ENCODE measurements around the gene AUTS2. TPM values are rescaled to one million over a fixed set of nuclear protein-coding genes. Genes with fewer than 3 reads are reported as not detected.

Gene AUTS2
- total RNA-seq, 2 experiments from 2014 or later, result 15.2 to 16.3 TPM

DNA sequence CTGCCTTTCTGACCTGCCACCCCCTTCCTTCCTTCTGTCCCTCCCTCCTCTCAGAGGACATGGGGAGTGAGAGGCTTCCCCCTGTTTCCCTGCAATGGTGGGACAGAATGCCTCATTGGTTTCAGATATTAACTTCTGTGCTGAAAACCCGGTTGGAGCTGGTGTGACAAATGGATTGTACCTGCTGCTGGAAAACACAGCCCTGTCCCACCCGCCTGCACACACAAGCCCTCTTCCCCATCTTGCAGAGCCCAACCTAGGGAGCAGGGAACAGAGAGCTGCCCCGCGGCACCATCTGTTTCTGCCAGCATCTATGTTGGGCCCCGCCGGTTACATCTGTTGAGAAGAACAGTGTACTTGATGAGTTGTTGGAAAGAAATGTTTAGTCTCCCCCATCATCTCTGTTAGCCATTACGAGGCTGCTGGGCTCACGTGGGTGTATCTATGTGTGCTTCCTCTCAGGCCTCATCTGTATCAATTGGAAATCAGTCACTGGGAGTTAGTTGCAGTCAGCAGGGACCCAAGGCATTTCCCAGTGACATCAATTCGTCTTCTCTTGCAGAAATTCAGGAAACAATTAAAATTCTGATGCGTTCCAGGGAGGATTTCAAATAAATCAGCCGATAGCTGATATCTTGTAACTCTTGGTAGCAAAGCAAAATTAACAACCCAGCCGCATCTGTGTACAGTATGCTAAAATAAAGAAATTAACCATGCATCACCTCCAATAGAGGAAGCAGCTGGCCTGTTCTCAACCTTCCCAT is 808.1 kb downstream of the AUTS2 start:
- H3K27ac Mint-ChIP-seq, result no peak overlapping the region
- no peaks in the 10 kb centered on the region for H3K36me3 Mint-ChIP-seq (ENCODE audit: low read depth)
- DNase-seq (no peak), ATAC-seq (no peak)
- no peaks in the 10 kb centered on the region for H3K9me3 Mint-ChIP-seq (ENCODE audit: insufficient read depth)
- ChIA-PET CTCF (interaction anchor here (1.3 kb wide), 1 partner anchor 292 kb away, joined by 3 read pairs; no protein-coding TSS in a partner anchor), POLR2A (no interaction called here)
- no peaks in the 10 kb centered on the region for H3K4me1 Mint-ChIP-seq (ENCODE audit: low read depth)
- no peak overlapping the region for H3K4me3 Mint-ChIP-seq
- peaks cover 2% of the 10 kb centered on the region for H3K27me3 Mint-ChIP-seq (ENCODE audit: low read depth)

DNA sequence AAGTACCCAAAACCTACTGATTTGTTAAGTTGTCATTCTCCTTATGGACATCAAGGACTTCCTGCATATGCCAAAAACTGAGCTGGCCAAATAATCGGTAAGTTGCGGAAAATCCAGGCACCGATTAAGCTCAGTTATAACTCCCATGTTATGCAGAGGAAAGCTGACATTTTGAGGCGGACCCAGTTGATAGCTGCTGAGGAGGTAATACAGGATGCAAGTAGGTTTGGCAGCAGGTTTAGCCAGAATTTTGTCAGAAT is 808.6 kb downstream of the AUTS2 start:
- CTCF ChIA-PET, result no interaction called here
- POLR2A ChIA-PET, result no interaction called here
- no peak overlapping the region for H3K4me3 Mint-ChIP-seq

DNA sequence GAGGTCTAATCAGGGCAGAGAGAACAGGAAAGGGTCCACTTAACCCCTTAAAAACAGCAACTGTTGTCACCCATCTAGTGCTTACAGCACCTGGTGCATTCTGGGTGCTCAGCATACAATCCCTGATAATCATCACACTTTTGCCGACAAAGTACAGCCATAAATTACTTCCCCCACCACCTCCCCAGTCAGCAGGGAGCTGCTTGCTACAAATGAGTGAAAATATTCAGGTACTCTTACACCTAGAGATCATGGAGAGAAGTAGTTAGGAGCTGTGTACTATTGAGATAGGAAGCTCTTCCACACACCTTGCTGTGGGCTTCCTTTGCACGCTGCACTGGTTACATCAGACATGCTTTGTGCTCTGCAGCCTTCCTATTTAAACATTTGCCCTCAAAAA is 810.2 kb downstream of the AUTS2 start:
- ATAC-seq (no peak), DNase-seq (no peak)
- Mint-ChIP-seq H3K4me1 (ENCODE audit: low read depth) (no peaks in the 10 kb centered on the region), H3K36me3 (ENCODE audit: low read depth) (no peaks in the 10 kb centered on the region), H3K27me3 (ENCODE audit: low read depth) (peaks cover 2% of the 10 kb centered on the region), H3K9me3 (ENCODE audit: insufficient read depth) (no peaks in the 10 kb centered on the region), H3K27ac (no peak overlapping the region), H3K4me3 (no peak overlapping the region)
- CTCF ChIA-PET, result no interaction called here
- POLR2A ChIA-PET, result no interaction called here

More for the DNA sequence above, 808.6 kb downstream of the AUTS2 start:
- ATAC-seq, result no peak
- no peak overlapping the region for H3K27ac Mint-ChIP-seq
- H3K4me1 Mint-ChIP-seq (ENCODE audit: low read depth), result no peaks in the 10 kb centered on the region
- no peaks in the 10 kb centered on the region for H3K9me3 Mint-ChIP-seq (ENCODE audit: insufficient read depth)
- no peak for DNase-seq
- H3K27me3 Mint-ChIP-seq (ENCODE audit: low read depth), result peaks cover 2% of the 10 kb centered on the region
- no peaks in the 10 kb centered on the region for H3K36me3 Mint-ChIP-seq (ENCODE audit: low read depth)

DNA sequence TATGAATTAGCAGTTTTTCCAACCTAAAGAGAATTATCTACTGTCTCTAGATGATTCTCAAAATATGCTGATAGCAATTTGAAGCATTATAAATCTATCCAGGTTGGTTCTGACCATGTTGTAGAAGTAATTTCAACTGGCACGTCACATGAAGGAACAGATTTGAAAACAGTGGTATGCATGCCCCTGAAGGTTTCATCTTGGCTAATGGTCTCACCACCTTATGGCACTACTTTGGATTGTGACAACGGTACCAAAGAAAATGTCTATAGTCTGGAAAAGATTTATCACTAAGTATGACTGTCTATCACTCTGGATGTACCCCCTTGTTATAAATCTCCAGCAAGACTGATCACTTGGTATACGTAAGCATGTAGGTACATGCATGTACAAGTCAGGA is 810.6 kb downstream of the AUTS2 start:
- H3K4me1 Mint-ChIP-seq (ENCODE audit: low read depth), result no peaks in the 10 kb centered on the region
- POLR2A ChIA-PET, result no interaction called here
- H3K4me3 Mint-ChIP-seq, result no peak overlapping the region
- ATAC-seq, result no peak
- H3K9me3 Mint-ChIP-seq (ENCODE audit: insufficient read depth), result no peaks in the 10 kb centered on the region
- CTCF ChIA-PET, result no interaction called here
- DNase-seq, result no peak
- no peaks in the 10 kb centered on the region for H3K27me3 Mint-ChIP-seq (ENCODE audit: low read depth)
- H3K36me3 Mint-ChIP-seq (ENCODE audit: low read depth), result no peaks in the 10 kb centered on the region
- no peak overlapping the region for H3K27ac Mint-ChIP-seq

DNA sequence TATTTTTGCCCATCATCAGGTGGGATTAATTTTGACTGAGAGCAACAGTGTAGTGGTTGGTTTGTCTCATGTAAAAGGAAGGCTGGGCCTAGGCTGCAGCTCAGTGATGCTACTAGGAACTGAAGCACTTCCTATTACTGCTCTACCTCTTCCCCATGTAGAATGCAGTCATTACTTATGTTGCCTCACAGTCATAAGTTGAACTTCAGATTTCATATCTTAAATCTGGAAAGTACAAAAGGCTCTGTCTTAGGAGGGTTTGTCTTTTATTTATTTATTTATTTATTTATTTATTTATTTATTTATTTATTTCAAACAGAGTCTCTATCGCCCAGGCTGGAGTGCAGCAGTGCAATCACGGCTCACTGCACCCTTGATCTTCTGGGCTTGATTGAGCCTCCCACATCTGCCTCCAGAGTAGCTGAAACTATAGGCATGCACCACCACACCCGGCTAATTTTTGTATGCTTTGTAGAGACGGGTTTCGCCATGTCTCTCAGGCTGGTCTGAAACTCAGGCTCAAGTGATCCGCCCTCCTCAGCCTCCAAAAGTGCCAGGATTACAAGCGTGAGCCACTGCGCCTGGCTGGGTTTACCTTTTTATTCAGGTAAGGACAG is 812.0 kb downstream of the AUTS2 start:
- H3K27me3 Mint-ChIP-seq (ENCODE audit: low read depth), result no peaks in the 10 kb centered on the region
- H3K4me3 Mint-ChIP-seq, result no peak overlapping the region
- no peaks in the 10 kb centered on the region for H3K4me1 Mint-ChIP-seq (ENCODE audit: low read depth)
- no peaks in the 10 kb centered on the region for H3K36me3 Mint-ChIP-seq (ENCODE audit: low read depth)
- POLR2A ChIA-PET, result no interaction called here
- H3K9me3 Mint-ChIP-seq (ENCODE audit: insufficient read depth), result no peaks in the 10 kb centered on the region
- ATAC-seq (no peak), DNase-seq (no peak)
- no peak overlapping the region for H3K27ac Mint-ChIP-seq
- CTCF ChIA-PET, result no interaction called here

DNA sequence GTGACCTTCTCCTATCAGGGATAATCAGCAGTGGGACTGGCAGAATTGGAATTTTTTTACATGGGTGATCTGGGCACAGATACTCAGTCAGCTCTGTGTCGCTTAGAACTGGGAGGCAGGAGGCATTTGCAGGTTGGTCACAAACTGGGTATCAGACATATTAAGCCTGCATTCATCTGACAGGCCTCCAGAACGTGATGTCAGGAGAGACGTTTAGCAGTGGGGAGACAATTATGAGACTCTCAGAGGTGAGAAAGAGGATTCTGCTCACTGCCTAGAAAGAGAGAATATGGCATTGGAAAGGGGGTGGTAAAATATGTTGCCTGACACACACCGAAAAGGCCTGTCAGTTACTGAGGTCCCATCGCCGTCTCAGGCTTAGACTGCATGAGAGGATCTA is 816.1 kb downstream of the AUTS2 start:
- DNase-seq (no peak), ATAC-seq (no peak)
- no peak overlapping the region for H3K27ac Mint-ChIP-seq
- H3K9me3 Mint-ChIP-seq (ENCODE audit: insufficient read depth), result no peaks in the 10 kb centered on the region
- no peaks in the 10 kb centered on the region for H3K36me3 Mint-ChIP-seq (ENCODE audit: low read depth)
- no peaks in the 10 kb centered on the region for H3K4me1 Mint-ChIP-seq (ENCODE audit: low read depth)
- ChIA-PET POLR2A (no interaction called here), CTCF (no interaction called here)
- H3K27me3 Mint-ChIP-seq (ENCODE audit: low read depth), result no peaks in the 10 kb centered on the region
- H3K4me3 Mint-ChIP-seq, result no peak overlapping the region

DNA sequence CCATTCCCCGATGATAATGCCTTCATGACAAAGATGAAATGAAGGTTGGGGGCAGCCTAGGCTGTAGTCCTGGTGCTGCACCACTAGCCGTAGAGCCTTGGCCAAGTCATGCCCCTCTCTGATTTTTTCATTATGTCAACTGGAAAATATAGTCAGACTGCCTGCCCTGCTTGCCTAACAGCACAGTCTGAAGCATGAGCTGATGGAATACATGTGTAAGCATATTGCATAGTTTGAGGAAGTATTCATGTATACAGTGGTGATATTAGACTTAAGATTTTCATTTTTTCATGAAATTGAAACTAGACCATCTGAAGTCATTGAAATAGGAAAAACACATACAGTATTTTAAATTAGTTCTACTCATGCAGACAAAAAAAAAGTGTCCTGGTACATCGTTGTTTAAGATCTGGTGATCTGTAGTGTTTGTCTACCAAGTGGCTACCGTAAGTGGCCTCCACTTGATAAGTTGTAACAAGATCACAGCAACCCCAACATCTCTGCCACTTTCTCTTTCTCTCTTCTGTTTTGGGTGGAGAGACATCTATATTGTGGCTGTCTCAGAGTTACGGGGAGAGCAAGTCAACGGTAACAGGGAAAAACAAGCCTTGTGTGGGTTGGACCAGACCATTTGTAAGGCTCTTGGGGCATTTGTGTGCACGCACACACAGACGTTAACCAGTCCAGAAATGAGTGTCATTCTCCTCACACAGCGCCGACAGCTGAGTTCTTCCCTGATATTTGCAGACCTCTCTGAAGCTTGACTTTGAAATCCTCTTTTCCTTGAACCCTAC is 817.1 kb downstream of the AUTS2 start:
- H3K27ac Mint-ChIP-seq, result no peak overlapping the region
- H3K27me3 Mint-ChIP-seq (ENCODE audit: low read depth), result no peaks in the 10 kb centered on the region
- ATAC-seq (no peak), DNase-seq (no peak)
- ChIA-PET POLR2A (no interaction called here), CTCF (no interaction called here)
- H3K4me1 Mint-ChIP-seq (ENCODE audit: low read depth), result no peaks in the 10 kb centered on the region
- H3K4me3 Mint-ChIP-seq, result no peak overlapping the region
- H3K36me3 Mint-ChIP-seq (ENCODE audit: low read depth), result no peaks in the 10 kb centered on the region
- H3K9me3 Mint-ChIP-seq (ENCODE audit: insufficient read depth), result no peaks in the 10 kb centered on the region

DNA sequence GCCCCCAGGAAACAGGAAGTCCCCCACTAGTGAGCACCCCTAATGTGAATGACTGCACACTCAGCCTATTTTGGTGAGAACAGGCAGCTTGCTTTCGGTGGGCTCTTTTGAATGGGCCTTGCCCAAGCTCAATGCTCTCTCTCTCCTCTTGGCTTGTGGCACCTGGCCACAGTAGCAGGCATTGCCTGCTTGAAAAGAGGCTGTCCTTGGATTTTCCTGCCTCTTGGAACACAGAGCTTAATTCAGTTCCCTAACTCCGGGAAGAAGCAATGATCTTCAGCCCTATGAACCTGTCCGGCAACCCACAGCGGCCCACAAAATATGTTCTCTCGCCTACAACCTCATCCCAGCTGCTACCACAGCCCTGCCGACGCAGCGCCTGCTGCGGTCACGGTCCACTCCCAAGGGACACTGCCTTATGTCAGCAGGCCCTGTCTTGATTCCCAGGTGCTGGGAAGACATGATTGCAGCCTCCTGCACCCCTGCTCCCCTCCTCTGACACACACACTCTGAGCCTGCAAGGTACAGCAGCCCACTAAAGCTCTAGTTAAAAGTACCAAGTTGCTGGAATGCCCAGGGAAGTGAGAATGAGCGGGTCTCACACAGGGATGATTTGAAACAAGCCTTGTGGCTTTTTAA is 818.2 kb downstream of the AUTS2 start:
- Mint-ChIP-seq H3K27me3 (ENCODE audit: low read depth) (no peaks in the 10 kb centered on the region), H3K36me3 (ENCODE audit: low read depth) (no peaks in the 10 kb centered on the region), H3K27ac (no peak overlapping the region), H3K4me1 (ENCODE audit: low read depth) (no peaks in the 10 kb centered on the region), H3K4me3 (no peak overlapping the region), H3K9me3 (ENCODE audit: insufficient read depth) (no peaks in the 10 kb centered on the region)
- ChIA-PET CTCF (no interaction called here), POLR2A (no interaction called here)
- no peak for DNase-seq
- ATAC-seq, result no peak

DNA sequence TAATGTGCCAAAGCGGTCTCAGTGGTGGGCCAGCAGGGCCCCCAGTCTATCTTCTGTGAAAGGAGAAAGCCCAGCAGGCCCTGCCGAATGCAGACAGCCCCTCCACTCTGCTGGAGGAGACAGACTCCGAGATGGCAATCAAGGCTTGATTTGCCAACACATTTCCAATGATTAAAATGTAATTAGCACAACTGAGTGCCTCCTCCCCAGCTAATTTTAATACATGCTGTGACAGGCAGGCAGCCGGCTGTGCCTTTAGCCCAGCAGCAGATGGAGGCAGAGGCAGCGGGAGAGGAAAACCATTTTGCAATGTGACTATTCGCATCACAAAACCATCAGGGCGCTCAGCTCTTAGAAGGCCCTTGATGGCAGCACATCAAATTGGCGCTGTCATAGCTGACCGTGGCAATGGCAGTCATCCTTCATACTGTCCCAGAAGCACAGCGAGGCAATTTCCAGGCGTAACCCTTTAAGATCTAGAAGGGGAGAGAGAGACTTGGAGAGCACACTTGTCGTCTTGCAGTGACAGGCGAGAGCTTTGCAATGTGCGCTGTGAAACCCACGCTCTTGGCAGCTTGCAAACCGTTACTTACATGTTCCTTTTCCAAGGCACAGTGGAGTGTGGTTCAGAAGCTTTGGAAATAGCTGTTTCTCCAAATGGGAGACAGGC is 818.8 kb downstream of the AUTS2 start:
- H3K9me3 Mint-ChIP-seq (ENCODE audit: insufficient read depth), result no peaks in the 10 kb centered on the region
- ChIA-PET POLR2A (no interaction called here), CTCF (no interaction called here)
- no peak overlapping the region for H3K4me3 Mint-ChIP-seq
- DNase-seq, result no peak
- no peak overlapping the region for H3K27ac Mint-ChIP-seq
- no peaks in the 10 kb centered on the region for H3K36me3 Mint-ChIP-seq (ENCODE audit: low read depth)
- no peak for ATAC-seq
- H3K27me3 Mint-ChIP-seq (ENCODE audit: low read depth), result no peaks in the 10 kb centered on the region
- H3K4me1 Mint-ChIP-seq (ENCODE audit: low read depth), result no peaks in the 10 kb centered on the region

DNA sequence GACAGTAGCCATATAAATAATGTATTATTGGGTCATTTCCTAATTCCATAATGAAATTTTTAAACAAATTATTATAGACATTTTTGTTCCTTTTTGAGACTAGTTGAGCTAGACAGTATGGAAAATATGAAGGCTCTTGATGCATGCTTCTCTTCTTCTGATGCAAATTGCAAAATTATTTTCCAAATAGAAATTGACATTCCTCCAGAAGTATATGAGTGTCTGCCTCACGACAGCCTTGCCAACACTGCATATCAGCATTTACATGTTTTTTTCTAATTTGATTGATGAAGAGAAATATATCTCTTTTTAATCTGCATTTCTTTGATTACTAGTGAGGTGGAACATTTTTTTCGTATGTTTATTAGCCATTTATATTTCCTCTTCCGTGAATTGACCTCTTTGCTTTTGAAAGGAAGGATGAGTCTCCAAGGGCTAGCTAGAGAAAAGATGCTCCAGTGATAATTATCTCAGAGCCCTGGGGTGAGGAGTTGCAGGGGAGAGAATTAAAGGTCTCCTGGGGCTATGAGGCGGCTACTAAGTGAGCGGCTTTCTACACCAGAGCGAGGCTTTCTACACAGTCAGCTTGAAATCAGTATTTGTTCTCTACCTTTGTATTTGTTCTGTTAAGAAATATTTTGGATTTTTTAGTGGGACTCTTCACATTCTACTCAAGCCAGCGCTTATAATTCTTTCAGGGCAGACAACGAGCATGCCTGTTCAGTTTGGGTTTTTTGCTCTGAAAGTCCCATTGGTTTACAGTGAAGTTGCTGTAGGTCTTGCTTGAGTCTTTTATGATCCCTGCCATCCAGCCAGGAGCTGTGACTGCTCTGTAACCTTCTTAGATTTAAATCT is 821.5 kb downstream of the AUTS2 start:
- H3K4me3 Mint-ChIP-seq, result no peak overlapping the region
- DNase-seq (no peak), ATAC-seq (no peak)
- no peaks in the 10 kb centered on the region for H3K9me3 Mint-ChIP-seq (ENCODE audit: insufficient read depth)
- POLR2A ChIA-PET, result interaction anchor here (0.6 kb wide), 1 partner anchor 1995 kb away, joined by 4 read pairs; no protein-coding TSS in a partner anchor
- no peaks in the 10 kb centered on the region for H3K36me3 Mint-ChIP-seq (ENCODE audit: low read depth)
- CTCF ChIA-PET, result no interaction called here
- no peak overlapping the region for H3K27ac Mint-ChIP-seq
- H3K27me3 Mint-ChIP-seq (ENCODE audit: low read depth), result no peaks in the 10 kb centered on the region
- no peaks in the 10 kb centered on the region for H3K4me1 Mint-ChIP-seq (ENCODE audit: low read depth)

DNA sequence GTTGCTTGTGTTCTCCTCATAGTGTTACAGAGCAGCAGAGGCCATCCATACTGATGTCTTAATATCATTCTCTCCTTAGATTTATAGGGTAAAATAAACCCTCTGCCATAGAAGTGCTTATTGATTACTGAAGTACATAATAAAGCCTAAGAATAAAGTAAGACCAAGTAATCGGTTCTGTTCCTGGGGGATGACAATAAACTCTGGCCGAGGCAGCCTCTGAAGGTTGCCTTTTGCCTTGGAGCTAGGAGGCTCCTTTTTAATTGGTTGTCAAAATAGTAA is 822.0 kb downstream of the AUTS2 start:
- DNase-seq (no peak), ATAC-seq (no peak)
- POLR2A ChIA-PET, result no interaction called here
- no peaks in the 10 kb centered on the region for H3K4me1 Mint-ChIP-seq (ENCODE audit: low read depth)
- H3K4me3 Mint-ChIP-seq, result no peak overlapping the region
- H3K27me3 Mint-ChIP-seq (ENCODE audit: low read depth), result no peaks in the 10 kb centered on the region
- H3K9me3 Mint-ChIP-seq (ENCODE audit: insufficient read depth), result no peaks in the 10 kb centered on the region
- CTCF ChIA-PET, result no interaction called here
- H3K36me3 Mint-ChIP-seq (ENCODE audit: low read depth), result no peaks in the 10 kb centered on the region
- H3K27ac Mint-ChIP-seq, result no peak overlapping the region

Data from activated CD8-positive, alpha-beta T cell treated with anti-CD3 and anti-CD28 coated beads, Interleukin-2, amount 10 ng/mL, durations not matched to agents 7 days and 5 days (primary cell).